ENCODE data around the gene HIF1A. TPM values are rescaled to one million over a fixed set of nuclear protein-coding genes. Genes with fewer than 3 reads are reported as not detected.

Gene HIF1A
- total and polyA plus RNA-seq, 2 experiments from 2014 or later, result 113 to 242 TPM

GRCh38 chr14:61703342-61704129 is 8.2 kb downstream of the HIF1A start (continued):
- TF ChIP-seq EZH2phosphoT487 (IDR thresholded peaks at IDR 0.05; ENCODE audit: unreplicated experiment) (no peak), STAT1 (IDR thresholded peaks at IDR 0.05; ENCODE audit: unreplicated experiment) (no peak), NANOG (IDR thresholded peaks at IDR 0.05; ENCODE audit: borderline replicate concordance) (no peak)

- H3K36me3 Mint-ChIP-seq (ENCODE audit: low read depth), result peaks cover 7% of the 10 kb centered on the region; the same call in 2 of the 3 replicates
- Histone ChIP-seq H3K79me2 (replicated peaks; ENCODE audit: insufficient read depth) (peaks cover 100% of the 10 kb centered on the region), H3K4me1 (ENCODE audit: insufficient read depth) (peaks cover 56% of the 10 kb centered on the region), H2AFZ (no peak overlapping the region), H3K27ac (ENCODE audit: low read depth) (no peak overlapping the region), H3K27me3 (ENCODE audit: insufficient read depth) (no peaks in the 10 kb centered on the region), H4K20me1 (replicated peaks; ENCODE audit: insufficient read depth) (peaks cover 64% of the 10 kb centered on the region), H3F3A (replicated peaks; ENCODE audit: low read depth) (no peaks in the 10 kb centered on the region), H3K4me3 (no peak overlapping the region), H3K36me3 (ENCODE audit: insufficient read depth) (no peaks in the 10 kb centered on the region), H3K9me2 (ENCODE audit: insufficient read depth) (no peaks in the 10 kb centered on the region), H3K4me2 (peak overlapping the region; percentile 42)
- no peak overlapping the region for H3K27ac Mint-ChIP-seq
- no peaks in the 10 kb centered on the region for H3K9me3 Mint-ChIP-seq
- H3K27me3 Mint-ChIP-seq (ENCODE audit: insufficient read depth, low read depth, poor library complexity), result no peaks in the 10 kb centered on the region
- no peak overlapping the region for H3K4me3 Mint-ChIP-seq
- no peak for DNase-seq (ENCODE audit: low spot score)
- peaks cover 52% of the 10 kb centered on the region for H3K4me1 Mint-ChIP-seq
- ATAC-seq, result no peak
- TF ChIP-seq NANOG (IDR thresholded peaks at IDR 0.05; ENCODE audit: borderline replicate concordance), result no peak
- no peak for TF ChIP-seq REST (IDR thresholded peaks at IDR 0.05; ENCODE audit: unreplicated experiment)
- no peak for TF ChIP-seq EZH2phosphoT487 (IDR thresholded peaks at IDR 0.05; ENCODE audit: unreplicated experiment)
- no peak for TF ChIP-seq CTCF (conservative IDR thresholded peaks at IDR 0.05; ENCODE audit: low read depth in 2 of 2)
- TF ChIP-seq ZNF114 (CRISPR knock-in tag; IDR thresholded peaks at IDR 0.05), result no peak
- TF ChIP-seq CREB1 (CRISPR knock-in tag; IDR thresholded peaks at IDR 0.05; ENCODE audit: low read depth), result no peak
- no peak for TF ChIP-seq ETS1 (IDR thresholded peaks at IDR 0.05)
- TF ChIP-seq JUNB (IDR thresholded peaks at IDR 0.05; ENCODE audit: unreplicated experiment), result no peak
- no peak for TF ChIP-seq ZNF462 (CRISPR knock-in tag; IDR thresholded peaks at IDR 0.05)
- no peak for TF ChIP-seq STAT1 (IDR thresholded peaks at IDR 0.05; ENCODE audit: unreplicated experiment)
- TF ChIP-seq ZNF331 (CRISPR knock-in tag; IDR thresholded peaks at IDR 0.05; ENCODE audit: low read depth), result no peak
- no peak for TF ChIP-seq POLR2AphosphoS5 (IDR thresholded peaks at IDR 0.05; ENCODE audit: low read depth)
These were observed 9.2 kb downstream of the HIF1A start for GRCh38 chr14:61704554-61704953.
